ENCODE data around the gene UGDH.
A peak's percentile ranks its signal among the peaks of the same experiment; 100 is the strongest.
"Not testable (repeated sequence)": the region's sequence is repeated elsewhere in the genome, so short reads cannot be mapped to it uniquely, and the experiment has no call there.

The UGDH gene

DNA sequence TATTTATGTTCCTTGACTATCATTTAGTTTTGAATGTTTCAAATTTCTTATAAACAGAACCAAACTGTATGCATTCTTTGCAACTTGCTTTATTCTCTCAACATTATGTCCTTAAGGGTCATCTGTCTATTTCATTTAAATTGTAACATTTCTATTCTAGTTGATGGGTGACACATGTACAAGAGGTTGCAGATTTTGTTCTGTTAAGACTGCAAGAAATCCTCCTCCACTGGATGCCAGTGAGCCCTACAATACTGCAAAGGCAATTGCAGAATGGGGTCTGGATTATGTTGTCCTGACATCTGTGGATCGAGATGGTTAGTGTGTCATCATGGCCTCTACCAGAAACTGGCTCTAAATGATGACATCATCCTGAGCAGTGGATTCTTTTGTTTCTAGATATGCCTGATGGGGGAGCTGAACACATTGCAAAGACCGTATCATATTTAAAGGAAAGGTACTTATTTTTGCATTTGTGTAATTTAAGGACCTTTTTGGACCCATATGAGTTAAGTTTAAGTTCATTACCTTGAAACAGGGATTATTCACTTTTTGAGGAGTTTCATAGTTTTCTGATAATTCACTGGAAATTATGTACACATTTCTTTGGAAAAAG lies 62.2 kb downstream of the UGDH start:
- Histone ChIP-seq H3K9ac (ENCODE audit: low read length) (peak overlapping the region; percentile 63), H3K36me3 (ENCODE audit: control insufficient read depth, insufficient read depth, low read length, severe bottlenecking) (peaks cover 22% of the 10 kb centered on the region), H3K4me1 (ENCODE audit: control insufficient read depth, insufficient read depth, low read length) (peaks cover 12% of the 10 kb centered on the region), H3K27me3 (replicated peaks; ENCODE audit: control insufficient read depth, insufficient read depth, low read length) (no peaks in the 10 kb centered on the region), H3K4me3 (ENCODE audit: low read length) (peak overlapping the region; percentile 43), H3K9me3 (ENCODE audit: control insufficient read depth, low read length) (no peaks in the 10 kb centered on the region)
- DNase-seq (ENCODE audit: low read depth) = peak; percentile 85

DNA sequence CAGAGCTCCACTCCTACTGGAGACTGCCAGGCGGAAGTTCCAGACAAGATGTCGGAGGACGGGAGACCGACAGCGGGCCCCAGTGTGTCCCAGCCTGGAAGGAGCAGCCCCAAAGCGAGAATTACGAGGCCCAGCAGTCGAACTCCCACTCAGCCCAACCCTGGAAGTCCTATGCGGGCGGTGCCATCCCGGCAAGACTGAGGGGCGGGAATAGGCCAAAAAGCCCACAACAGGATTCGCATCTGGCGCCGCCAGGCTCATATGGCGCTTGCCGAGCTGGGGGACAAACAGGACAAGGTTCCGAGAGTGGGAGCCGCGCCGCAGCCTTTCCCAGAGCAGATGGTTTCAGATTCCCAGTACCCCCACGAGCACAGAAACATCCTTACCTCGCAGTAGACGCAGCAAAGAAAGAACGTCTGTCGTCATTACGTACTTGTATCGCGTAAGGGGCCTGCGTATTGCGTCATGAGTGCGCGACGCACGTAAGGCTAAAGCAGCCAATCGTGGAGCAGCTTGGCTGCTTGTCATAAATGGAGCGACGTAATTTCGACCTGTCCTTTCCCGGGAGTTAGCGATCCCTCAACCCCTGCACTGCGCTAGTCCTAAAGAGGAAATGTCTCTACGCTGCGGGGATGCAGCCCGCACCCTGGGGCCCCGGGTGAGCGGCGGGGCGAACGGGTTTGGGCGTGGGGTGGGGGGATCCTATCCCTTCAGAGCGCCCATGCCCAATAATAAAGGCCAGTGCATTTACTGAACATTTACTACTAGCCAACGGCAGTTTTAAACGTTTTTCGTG lies 68.5 kb downstream of the UGDH start, which contains the start of the genes LIAS and RPL9:
TSS of gene LIAS (plus strand) at position 552 of the 796 bp plus-strand sequence. CDS start at position 614, 62 bp downstream.
TSS of gene RPL9 (minus strand) at position 418 of the 796 bp plus-strand sequence. CDS start 483 bp downstream, outside the sequence.
- peak; percentile 99 for DNase-seq (ENCODE audit: low read depth)
- no peaks in the 10 kb centered on the region for H3K9me3 ChIP-seq (ENCODE audit: control insufficient read depth, low read length)
- peaks cover 51% of the 10 kb centered on the region for H3K36me3 ChIP-seq (ENCODE audit: control insufficient read depth, insufficient read depth, low read length, severe bottlenecking)
- H3K4me3 ChIP-seq (ENCODE audit: low read length) = peak within 1 kb of the TSS; percentile 100
- H3K27me3 ChIP-seq (replicated peaks; ENCODE audit: control insufficient read depth, insufficient read depth, low read length) = no peaks in the 10 kb centered on the region
- H3K4me1 ChIP-seq (ENCODE audit: control insufficient read depth, insufficient read depth, low read length) = peaks cover 27% of the 10 kb centered on the region
- peak within 1 kb of the TSS; percentile 98 for H3K9ac ChIP-seq (ENCODE audit: low read length)

DNA sequence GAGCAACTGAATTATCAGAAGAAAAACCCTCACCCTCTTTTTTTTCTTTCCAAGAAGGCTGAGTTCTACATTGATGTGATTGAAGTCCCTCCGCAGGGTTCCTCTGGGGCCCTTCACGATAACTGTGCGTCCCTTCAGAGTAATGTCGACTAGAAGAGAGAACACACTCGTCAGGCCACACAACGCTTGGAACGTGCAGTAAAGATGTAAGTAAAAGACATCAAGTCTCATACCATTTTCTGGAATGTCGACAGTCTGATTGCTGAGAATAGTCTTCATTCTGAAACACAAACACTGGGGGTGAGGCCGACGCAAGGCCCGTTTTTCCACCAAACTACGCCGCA lies 69.1 kb downstream of the UGDH start:
- H3K4me1 ChIP-seq (ENCODE audit: control insufficient read depth, insufficient read depth, low read length) = peaks cover 27% of the 10 kb centered on the region
- peaks cover 51% of the 10 kb centered on the region for H3K36me3 ChIP-seq (ENCODE audit: control insufficient read depth, insufficient read depth, low read length, severe bottlenecking)
- not testable (repeated sequence) for H3K27me3 ChIP-seq (replicated peaks; ENCODE audit: control insufficient read depth, insufficient read depth, low read length); DNase-seq (ENCODE audit: low read depth); H3K9me3 ChIP-seq (ENCODE audit: control insufficient read depth, low read length)
- H3K4me3 ChIP-seq (ENCODE audit: low read length) = peak overlapping the region; percentile 100
- peak overlapping the region; percentile 98 for H3K9ac ChIP-seq (ENCODE audit: low read length)

DNA sequence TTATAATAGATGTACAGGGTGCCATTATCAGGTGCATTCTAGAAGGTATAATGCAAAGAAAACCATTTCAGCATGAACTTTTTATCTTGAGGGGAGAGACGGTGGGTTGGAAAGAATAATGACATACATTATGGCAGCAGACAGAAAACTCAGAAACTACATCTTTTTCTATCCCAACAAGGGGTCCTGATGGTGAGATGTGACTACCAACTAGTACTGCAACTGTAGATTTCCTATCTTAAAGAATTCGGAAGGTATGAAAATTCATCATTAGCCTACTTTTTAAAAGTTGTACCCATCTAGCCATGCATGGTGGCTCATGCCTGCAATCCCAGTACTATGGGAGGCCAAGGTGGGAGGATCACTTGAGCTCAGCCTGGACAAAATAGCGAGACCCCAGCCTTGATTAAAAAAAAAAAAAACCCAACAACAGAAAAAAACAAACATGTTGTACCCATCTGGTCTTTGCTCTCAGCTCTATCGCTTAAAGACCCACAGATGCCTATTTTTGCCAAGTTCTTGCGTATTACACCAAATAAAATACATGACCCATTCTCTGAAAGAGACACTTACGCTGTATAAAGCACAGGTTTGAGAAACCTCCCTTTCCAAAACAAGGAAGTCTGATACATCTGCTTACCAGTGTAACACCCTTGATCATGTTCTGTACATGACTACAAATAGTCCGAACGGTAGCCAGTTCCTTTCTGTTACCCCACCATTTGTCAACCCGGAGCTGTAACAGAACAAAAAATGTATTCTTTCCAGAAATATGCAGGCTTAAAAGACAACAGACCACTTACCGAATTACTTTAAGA lies 70.1 kb downstream of the UGDH start:
- Histone ChIP-seq H3K9ac (ENCODE audit: low read length) (peak overlapping the region; percentile 98), H3K27me3 (replicated peaks; ENCODE audit: control insufficient read depth, insufficient read depth, low read length) (no peaks in the 10 kb centered on the region), H3K4me3 (ENCODE audit: low read length) (peak overlapping the region; percentile 100), H3K9me3 (ENCODE audit: control insufficient read depth, low read length) (no peaks in the 10 kb centered on the region), H3K4me1 (ENCODE audit: control insufficient read depth, insufficient read depth, low read length) (peaks cover 34% of the 10 kb centered on the region), H3K36me3 (ENCODE audit: control insufficient read depth, insufficient read depth, low read length, severe bottlenecking) (peaks cover 57% of the 10 kb centered on the region)
- no peak for DNase-seq (ENCODE audit: low read depth)

DNA sequence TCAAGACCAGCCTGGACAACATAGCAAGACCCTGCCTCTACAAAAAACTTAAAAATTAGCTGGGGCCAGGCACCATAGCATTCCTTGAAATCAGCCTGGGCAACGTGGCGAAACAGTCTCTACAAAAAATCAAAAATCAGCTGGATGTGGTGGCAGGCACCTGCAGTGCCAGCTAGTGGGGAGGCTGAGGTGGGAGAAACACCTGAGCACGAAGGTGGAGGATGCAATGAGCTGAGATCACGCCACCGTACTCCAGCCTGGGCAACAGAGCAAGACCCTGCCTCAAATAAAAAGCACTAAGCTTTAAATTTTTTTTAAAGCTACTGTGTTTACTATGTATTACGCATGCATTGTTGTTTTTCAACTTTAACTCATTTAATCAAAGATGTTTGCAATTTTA lies 71.8 kb downstream of the UGDH start:
- Histone ChIP-seq H3K9ac (ENCODE audit: low read length) (peak overlapping the region; percentile 98), H3K27me3 (replicated peaks; ENCODE audit: control insufficient read depth, insufficient read depth, low read length) (no peaks in the 10 kb centered on the region), H3K4me3 (ENCODE audit: low read length) (peak overlapping the region; percentile 100), H3K4me1 (ENCODE audit: control insufficient read depth, insufficient read depth, low read length) (peaks cover 48% of the 10 kb centered on the region), H3K36me3 (ENCODE audit: control insufficient read depth, insufficient read depth, low read length, severe bottlenecking) (peaks cover 68% of the 10 kb centered on the region), H3K9me3 (ENCODE audit: control insufficient read depth, low read length) (no peaks in the 10 kb centered on the region)
- no peak for DNase-seq (ENCODE audit: low read depth)

DNA sequence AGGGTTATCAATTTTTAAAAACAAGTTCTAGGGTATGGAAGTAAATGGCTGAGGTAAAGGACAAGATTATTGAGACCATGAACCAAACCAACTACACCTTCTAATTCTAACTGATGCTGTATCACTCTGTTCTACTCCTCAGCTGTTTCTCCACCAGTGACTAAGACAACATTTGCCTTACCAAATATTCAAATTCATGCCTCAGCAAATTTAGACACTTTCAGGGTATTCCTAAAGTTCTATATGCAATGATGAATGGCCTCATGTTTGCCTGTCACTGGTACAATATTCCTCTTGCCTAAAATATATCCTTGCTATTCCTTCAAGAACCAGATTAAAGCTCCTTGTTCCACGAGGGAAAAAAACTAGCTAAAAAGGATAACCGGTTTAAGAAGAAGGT lies 73.5 kb downstream of the UGDH start:
- Histone ChIP-seq H3K4me3 (ENCODE audit: low read length) (no peak overlapping the region), H3K36me3 (ENCODE audit: control insufficient read depth, insufficient read depth, low read length, severe bottlenecking) (peaks cover 80% of the 10 kb centered on the region), H3K27me3 (replicated peaks; ENCODE audit: control insufficient read depth, insufficient read depth, low read length) (no peaks in the 10 kb centered on the region), H3K9ac (ENCODE audit: low read length) (no peak overlapping the region), H3K9me3 (ENCODE audit: control insufficient read depth, low read length) (no peaks in the 10 kb centered on the region), H3K4me1 (ENCODE audit: control insufficient read depth, insufficient read depth, low read length) (peaks cover 52% of the 10 kb centered on the region)
- DNase-seq (ENCODE audit: low read depth) = no peak

DNA sequence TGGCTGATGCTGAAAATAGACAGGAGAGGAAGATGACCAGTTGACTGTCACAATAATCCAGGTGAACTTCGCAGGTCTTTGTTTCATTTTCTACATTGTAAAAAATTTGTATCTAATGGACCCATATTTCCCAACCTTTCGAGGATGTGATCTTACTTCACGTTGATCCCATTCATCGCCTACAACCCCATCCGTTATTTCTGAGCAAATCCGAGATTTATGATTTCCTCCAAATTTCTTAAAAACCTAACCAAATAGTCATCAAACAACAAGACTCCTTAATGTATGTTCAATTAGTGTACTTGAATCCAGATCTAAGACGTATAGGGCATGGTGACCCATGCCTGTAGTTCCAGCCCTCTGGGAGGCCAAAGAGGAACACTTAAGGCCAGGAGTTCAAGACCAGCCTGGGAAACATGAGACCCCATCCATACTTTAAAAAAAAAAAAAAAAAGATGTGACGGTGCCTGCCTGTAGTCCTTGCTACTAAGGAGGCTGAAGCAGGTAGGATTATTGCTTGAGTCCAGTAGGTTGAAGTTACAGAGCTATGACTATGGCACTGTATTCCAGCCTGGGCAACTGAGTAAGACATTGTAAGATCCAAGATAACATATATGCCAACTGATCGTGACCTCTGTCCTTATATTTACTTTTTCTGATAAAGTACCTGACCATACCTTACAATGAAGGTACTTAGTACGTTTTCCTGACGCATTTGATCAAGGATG lies 74.2 kb downstream of the UGDH start:
- no peak for DNase-seq (ENCODE audit: low read depth)
- Histone ChIP-seq H3K9ac (ENCODE audit: low read length) (no peak overlapping the region), H3K27me3 (replicated peaks; ENCODE audit: control insufficient read depth, insufficient read depth, low read length) (no peaks in the 10 kb centered on the region), H3K36me3 (ENCODE audit: control insufficient read depth, insufficient read depth, low read length, severe bottlenecking) (peaks cover 85% of the 10 kb centered on the region), H3K9me3 (ENCODE audit: control insufficient read depth, low read length) (no peaks in the 10 kb centered on the region), H3K4me3 (ENCODE audit: low read length) (no peak overlapping the region), H3K4me1 (ENCODE audit: control insufficient read depth, insufficient read depth, low read length) (peaks cover 52% of the 10 kb centered on the region)

DNA sequence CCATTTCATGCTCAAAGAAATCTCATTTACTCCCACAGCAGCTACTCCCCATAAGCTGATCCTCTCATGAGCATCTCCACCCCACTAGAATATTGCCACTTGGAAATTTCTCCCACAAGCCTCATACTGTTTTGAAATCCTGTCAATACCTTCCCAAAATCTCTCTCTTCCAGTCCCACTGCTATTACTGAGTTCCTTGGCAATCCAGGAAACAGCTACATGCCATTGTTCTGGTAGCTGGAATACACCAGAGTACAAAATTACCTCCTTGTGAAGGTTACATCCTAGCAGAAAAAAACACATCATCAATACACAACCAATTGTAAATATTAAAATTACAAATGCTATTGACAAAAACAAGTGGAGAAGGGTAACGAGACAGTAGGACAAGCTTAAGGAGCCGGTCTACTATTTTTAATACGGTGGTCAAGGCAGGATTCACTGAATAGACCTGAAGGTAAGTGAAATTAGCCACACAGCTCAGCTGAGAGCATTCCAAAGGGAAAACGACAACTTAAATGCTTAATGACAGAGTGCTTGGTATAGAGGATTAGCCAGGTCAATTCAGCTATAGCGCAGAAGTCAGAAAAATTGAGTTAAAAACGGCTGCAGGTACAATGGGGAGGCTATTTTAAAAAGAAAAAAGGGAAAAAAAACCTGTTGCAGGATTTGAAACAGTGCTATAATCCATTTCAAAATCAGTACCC lies 74.9 kb downstream of the UGDH start:
- peak overlapping the region; percentile 5 for H3K9ac ChIP-seq (ENCODE audit: low read length)
- peaks cover 83% of the 10 kb centered on the region for H3K36me3 ChIP-seq (ENCODE audit: control insufficient read depth, insufficient read depth, low read length, severe bottlenecking)
- DNase-seq (ENCODE audit: low read depth) = no peak
- H3K4me1 ChIP-seq (ENCODE audit: control insufficient read depth, insufficient read depth, low read length) = peaks cover 54% of the 10 kb centered on the region
- no peak overlapping the region for H3K4me3 ChIP-seq (ENCODE audit: low read length)
- no peaks in the 10 kb centered on the region for H3K9me3 ChIP-seq (ENCODE audit: control insufficient read depth, low read length)
- H3K27me3 ChIP-seq (replicated peaks; ENCODE audit: control insufficient read depth, insufficient read depth, low read length) = no peaks in the 10 kb centered on the region

DNA sequence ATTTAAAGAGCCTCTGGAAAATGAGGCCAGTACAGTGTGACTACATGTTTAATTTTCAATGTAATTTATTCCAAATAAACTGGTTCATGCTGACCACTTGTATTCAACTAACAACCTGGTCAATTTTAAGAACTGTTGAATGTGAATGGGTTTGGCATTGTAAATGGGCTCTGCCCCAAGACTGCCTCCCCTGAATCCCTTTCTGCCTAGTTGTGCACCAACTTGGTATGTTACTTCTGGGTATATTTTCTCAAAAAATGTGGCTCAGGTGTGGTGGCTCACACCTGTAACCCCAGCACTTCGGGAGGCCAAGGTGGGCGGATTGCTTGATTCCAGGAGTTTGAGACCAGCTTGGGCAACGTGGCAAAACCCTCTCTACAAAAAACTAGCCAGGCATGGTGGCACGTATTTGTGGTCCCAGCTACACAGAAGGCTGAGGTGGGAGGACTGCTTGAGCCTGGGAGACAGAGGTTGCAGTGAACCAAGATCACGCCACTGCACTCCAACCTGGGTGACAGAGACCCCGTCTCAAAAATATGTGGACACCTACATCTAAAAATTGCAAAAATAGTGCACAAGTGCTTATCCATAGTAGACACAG lies 75.7 kb downstream of the UGDH start:
- Histone ChIP-seq H3K36me3 (ENCODE audit: control insufficient read depth, insufficient read depth, low read length, severe bottlenecking) (peaks cover 75% of the 10 kb centered on the region), H3K4me3 (ENCODE audit: low read length) (no peak overlapping the region), H3K27me3 (replicated peaks; ENCODE audit: control insufficient read depth, insufficient read depth, low read length) (no peaks in the 10 kb centered on the region), H3K4me1 (ENCODE audit: control insufficient read depth, insufficient read depth, low read length) (peaks cover 49% of the 10 kb centered on the region), H3K9ac (ENCODE audit: low read length) (peak overlapping the region; percentile 5), H3K9me3 (ENCODE audit: control insufficient read depth, low read length) (no peaks in the 10 kb centered on the region)
- no peak for DNase-seq (ENCODE audit: low read depth)

DNA sequence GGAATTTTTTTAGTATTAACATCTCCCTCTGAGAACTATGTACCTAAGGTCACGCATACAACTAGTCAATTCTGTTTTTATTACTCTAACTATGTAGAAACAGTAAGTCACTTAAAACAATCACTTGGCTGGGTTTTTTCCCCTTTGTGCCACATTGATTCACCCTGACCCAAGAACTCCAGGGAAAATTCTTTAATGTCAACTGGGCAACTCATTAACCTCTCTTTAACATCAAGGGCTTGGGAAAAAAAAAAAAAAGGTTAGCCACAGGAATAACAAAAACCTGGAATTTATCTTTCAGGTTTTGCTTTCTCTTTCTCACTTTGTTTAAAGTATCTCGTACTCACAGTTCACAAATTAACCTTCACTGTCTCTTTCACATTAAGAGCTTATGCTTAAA lies 76.6 kb downstream of the UGDH start:
- H3K9ac ChIP-seq (ENCODE audit: low read length) = no peak overlapping the region
- H3K9me3 ChIP-seq (ENCODE audit: control insufficient read depth, low read length) = no peaks in the 10 kb centered on the region
- peaks cover 66% of the 10 kb centered on the region for H3K36me3 ChIP-seq (ENCODE audit: control insufficient read depth, insufficient read depth, low read length, severe bottlenecking)
- H3K27me3 ChIP-seq (replicated peaks; ENCODE audit: control insufficient read depth, insufficient read depth, low read length) = no peaks in the 10 kb centered on the region
- DNase-seq (ENCODE audit: low read depth) = no peak
- H3K4me1 ChIP-seq (ENCODE audit: control insufficient read depth, insufficient read depth, low read length) = peaks cover 41% of the 10 kb centered on the region
- H3K4me3 ChIP-seq (ENCODE audit: low read length) = no peak overlapping the region

Data from adipocyte (in vitro differentiated cells).